ENCODE results near the gene COMMD1. TPM values are rescaled to one million over a fixed set of nuclear protein-coding genes. Genes with fewer than 3 reads are reported as not detected.
A peak's percentile ranks its signal among the peaks of the same experiment; 100 is the strongest.
"Not testable (repeated sequence)": the region's sequence is repeated elsewhere in the genome, so short reads cannot be mapped to it uniquely, and the experiment has no call there.

COMMD1 gene
- total RNA-seq, 1 donor from 2014 or later = 31.4 TPM

DNA sequence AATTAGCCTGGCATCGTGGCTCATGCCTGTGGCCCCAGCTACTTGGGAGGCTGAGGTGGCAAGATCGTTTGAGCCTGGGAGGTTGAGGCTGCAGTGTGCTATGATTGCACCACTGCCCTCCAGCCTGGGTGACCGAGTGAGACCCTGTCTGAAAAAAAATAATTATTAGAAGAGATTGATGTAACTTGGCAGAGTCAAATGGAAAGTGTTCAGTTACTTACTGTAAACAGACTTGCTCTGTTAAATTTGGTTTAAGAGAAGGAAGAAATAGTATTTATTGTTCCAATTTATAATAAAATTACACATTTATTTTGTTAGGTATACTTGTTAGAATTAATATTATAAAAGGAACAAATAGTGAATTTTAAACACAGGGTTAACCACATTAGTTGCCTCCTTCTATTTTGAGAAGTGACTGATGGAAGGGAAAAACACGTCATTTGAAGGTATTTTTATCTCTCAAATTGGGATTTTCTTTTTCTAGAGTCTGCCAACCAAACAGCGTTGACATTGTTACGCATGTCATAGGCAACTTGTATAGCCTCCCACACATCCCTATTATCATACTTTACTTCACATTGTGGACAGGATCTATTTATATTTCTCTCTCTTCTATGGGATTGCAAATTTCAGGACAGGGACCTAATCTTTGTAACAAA, 171.6 kb downstream of the COMMD1 start:
- ATAC-seq = no peak

DNA sequence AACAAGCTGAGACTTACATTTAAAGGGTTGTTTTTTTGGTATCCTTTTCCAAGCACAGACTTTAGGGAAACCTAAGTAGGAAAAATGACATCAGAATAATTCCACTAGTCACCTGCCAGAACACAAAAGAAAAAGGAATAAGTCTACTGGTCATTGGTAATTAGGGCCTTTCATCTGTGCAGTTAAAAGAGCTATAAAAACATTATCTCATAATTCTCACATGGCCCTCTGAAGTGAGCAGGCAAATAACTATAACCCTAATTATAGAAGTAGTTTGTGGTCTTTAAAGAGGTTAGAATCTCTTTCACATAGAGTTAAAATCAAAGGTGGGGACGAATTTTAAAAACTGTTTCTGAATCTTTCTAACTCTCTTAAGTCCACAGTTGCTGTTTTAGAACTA, 179.3 kb downstream of the COMMD1 start:
- no peak for ATAC-seq

DNA sequence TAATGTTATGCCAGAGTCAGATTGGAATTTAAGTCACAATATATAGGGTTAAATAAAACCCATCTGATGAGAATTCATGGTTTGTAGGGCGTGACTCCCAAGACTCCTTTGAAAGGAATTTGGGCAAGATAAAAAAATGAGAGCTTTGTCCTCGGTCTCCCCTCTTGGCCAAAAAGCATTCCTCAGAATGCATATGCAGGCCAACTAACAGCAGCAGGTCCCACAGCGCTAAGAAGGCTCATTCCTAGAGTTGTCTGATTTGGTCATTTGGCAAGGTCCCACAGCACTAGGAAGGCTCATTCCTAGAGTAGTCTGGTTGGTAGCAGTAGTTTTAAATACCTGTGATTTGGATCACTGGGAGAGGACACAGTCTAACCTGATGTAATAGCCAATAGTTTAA, 184.2 kb downstream of the COMMD1 start:
- ATAC-seq = no peak

DNA sequence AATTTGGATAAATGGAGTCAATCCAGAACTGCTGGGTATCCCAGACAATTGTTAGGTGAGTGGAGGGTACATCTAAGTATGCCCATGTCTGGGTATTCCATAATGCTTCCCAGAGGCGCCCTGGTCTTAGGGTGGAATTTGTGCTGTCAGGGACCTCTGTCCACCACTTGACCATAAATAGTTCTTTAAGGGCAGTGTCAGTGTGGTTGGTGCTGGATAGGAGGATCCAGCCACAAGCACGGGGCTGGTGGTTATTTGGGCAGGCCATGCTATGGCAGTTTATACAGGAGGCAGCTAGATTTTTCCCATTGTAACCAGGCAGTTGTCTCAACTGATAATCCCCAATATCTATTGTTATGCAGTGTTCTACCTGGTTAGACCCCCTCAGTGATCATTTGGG, 186.0 kb downstream of the COMMD1 start:
- no peak for ATAC-seq

DNA sequence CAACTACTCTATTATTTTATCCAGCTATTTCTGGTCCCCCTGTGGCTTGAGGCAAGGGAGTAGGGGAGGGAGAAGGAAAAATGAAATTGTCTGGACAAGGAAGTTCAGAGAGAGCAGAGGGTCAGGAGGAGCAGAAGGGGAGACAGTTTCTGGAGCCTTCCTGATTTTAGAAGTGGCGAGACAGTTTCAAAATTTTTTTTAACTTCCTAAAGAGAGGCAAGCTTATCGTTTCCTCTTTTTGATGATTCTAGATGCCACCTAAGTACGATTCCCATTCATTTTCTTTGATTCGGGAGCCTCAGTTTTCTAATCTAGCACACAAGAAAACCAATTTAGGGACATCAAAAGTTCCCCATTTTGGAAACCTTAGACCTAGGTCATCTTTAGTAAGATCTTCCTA, 193.6 kb downstream of the COMMD1 start:
- ATAC-seq = no peak

DNA sequence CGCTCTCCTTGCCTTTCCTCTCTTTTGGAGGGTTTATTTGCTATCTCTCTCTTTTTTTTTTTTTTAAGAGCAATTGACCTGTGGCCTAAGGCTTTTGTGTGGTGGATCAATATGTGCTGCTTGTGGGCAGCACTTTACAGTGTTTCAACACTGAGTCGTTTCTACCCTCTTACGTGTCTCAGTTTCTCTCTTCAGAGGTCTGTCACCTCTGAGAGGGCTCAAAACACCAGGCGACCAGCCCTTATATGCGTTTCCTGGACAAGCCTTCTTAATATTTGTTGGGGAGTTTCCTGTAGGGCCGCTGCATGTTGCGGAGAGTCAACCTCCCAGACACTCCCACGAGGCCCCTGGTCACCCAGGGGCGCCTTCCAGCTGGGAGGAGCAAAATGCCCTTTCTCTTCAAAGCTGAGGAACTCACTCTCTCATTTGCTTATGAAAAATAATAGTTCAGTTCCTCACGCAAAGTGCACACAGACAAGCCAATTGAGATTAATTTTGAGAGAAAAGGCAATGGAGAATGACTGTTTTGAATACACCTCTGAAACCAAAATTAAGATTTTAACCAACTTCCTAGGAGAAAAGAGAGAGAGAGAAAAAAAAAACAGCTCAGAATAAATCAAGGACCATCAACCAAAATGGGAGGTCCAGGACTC, 194.2 kb downstream of the COMMD1 start:
- no peak for ATAC-seq

DNA sequence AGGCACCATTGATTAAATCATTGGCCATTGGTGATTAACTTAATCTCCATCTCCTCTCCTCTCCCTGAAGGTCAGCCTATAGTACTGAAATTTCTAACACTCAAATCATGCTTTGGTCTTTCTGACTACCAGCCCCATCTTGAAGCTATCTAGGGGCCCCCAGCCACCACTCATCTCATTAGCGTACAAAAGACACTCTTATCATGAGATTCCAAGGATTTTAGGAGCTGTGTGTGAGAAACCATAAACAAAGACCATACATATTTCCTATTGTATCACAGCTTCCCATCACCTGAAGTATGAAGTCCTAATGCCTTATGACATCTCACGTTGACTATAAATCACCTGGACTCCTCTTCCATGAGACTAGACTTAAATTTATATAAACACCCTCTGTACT, 196.4 kb downstream of the COMMD1 start:
- ATAC-seq = no peak

DNA sequence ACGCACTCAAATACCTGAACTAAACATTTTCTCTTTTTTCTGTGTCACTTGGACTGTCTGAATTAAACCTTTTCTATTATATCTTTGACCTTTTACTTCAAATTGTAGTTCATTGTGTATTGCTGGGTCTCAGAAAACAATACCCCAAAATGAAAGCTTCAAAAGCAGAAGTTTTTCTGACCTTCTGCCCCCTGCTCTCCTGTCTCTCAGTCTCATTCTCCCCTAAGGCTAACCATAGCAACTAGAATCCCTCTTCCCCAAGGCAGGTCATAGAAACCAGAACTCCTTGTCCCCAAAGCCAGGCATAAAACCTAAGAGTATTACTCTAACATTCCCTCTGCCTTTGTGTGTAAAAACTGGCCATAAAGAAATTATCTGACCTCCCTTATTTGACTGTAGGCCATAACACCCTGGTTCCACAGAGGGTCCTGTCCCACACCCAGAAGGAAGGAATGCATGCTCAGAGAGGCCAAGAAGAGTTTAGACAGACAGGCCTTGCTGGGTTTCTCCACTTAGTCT, 197.0 kb downstream of the COMMD1 start:
- ATAC-seq = no peak

DNA sequence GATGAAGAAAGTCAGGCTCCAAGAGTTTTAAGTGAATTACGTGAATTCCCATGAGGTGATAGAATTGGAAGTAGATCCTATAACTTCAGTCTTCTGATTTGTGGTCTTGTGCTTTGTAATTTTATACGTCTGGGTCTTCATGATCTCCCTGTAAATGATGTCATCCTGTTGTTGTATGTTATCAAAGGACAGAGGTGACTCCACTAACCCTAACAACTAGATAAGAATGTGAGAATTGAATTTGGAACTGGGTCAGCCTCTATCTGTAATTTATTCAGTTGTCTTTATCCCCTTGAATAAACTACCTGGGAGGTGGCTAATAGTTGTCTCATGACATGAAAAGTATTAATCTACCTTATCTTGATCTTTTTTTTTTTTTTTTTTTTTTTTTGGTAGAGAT, 204.1 kb downstream of the COMMD1 start:
- no peak for ATAC-seq

DNA sequence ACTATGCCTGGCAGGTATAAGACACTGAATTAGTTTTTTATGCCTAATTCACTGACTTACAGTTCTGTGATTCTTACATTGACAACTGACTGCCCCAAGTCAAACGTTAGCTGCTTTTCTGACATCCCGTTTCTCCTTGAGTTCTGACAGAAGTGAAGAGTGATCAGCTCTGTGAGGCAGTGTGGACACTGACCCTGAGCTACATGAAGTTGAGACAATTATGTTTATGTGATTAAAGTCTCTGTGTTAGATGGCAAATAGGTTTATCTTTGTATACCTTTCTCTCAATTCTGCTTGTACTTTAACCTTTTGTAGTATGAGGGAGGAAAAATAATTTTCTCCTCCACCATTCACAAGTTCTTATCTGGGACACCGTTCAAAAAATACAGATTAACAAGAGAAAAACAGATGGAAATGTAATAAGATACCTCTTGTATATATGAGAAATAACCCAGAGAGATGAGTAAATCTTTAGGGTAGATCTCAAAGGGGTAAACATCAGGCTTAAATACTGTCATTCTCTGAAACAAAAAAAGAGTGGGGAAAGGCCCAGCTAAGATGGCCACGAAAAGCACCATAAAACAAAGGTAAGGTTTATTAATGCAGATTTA, 205.0 kb downstream of the COMMD1 start:
- no peak for ATAC-seq

DNA sequence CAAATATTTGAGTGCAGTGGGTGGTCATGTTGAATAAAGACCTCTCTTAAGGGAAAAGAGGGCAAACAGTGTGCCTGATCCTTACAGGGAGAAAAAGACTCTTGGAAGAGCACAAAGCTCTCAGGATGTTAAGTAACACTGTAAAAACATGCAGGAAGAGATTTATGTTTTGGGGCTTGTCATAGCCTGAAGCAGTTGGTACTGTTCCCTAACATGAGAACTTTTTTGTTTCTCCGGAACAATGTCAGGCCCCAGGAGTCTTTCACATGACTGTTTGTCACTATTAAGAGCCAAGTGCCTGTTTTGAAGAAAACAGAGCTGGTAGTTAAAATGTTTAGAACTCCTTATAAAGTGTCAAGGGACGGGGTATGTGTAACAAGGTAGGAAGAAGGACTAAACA, 206.7 kb downstream of the COMMD1 start:
- peak; percentile 33 for ATAC-seq

DNA sequence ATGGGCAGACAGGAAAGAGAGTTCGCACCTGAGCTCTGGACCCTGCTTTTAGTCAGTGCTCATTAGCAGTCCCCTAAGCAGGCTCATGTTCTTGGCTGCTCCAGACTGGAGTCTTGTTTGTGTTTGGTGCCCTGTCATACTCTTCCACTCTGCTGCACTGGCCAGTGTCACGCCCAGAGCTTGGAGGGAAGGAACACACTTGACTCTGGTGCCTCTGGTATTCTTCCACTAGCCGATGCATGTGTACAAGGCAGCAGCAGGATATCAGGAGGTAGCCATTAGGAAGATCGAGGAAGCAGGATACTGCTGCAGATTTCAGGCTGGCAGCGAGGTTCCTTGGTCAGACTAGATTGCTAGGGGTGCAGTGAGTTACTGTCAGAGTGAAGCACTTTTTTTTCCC, 209.1 kb downstream of the COMMD1 start:
- no peak for ATAC-seq

DNA sequence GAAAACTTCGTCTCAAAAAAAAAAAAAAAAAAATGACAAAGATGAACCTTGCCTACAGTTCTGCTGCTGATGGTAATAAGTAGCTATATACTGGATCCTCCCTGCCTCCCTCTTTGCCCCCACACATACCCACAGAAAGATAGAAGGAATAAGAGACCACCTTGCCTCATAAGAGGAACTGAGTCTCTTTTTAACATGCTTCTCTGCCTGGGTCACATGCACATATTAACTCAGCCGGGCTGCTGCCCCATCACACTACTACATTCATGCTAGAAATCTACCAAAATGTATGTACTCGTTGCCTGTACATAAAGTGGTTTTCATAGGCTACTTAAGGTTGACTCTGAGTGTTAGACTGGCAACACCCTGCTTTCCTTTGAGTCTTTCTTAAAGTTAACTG, 211.5 kb downstream of the COMMD1 start:
- ATAC-seq = no peak

DNA sequence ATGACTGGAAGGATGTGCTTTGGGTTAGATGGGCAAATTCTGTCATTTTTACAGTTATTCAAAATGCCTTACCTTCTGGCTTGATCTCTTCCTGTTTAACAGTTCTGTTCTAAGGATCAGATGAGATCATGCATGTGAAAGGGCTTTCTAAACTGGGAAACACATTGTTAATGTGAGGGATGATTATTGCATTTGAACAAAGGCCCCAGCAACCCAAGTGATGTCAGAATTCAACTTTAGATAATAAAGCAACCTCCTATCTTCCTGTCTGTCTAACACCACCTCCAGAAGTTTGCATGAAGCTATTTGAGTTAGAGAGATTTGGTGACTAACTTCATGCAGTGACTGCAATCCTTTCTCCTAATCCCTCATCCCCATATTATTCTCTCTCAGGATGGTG, 212.7 kb downstream of the COMMD1 start:
- ATAC-seq = no peak

DNA sequence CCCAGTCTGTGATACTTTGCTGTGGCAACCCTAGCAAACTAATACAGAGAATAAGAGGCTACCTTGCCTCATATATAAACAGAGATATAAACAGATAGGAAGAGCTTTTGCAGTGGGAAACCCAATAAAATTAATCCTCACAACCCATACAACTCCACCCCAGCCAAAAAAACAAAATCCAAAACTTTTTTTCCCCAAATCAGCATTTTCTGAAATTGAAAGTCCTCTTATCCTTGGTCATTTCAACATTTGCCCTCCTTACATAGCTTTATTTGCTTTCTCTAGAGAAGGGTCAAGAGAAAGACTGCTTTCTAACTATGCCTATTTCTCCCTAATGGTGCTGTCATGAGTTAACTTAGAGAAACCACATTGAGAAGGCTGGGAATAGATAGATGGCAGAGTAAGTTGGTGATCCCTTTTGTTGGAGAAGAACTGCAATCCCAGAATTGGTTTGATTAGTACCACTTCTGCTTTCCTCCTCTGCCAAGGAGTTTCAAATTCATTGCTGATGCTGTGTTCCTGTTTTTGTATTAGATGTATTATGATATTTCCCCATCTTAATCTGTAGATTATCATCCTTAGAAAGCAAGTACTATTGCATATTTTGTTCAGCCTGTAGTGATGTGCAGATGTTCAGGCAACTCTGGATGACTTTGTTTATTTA, 214.0 kb downstream of the COMMD1 start:
- ATAC-seq = no peak

DNA sequence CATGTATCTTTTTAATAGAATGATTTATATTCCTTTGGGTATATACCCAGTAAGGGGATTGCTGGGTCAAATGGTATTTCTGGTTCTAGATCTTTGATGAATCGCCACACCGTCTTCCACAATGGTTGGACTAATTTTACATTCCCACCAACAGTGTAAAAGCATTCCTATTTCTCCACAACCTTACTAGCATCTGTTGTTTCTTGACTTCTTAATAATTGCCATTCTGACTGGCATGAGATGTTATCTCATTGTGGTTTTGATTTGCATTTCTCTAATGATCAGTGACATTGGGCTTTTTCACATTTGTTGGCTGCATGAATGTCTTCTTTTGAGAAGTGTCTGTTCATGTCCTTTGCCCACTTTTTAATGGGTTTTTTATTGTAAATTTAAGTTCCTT, 220.8 kb downstream of the COMMD1 start:
- not testable (repeated sequence) for ATAC-seq

DNA sequence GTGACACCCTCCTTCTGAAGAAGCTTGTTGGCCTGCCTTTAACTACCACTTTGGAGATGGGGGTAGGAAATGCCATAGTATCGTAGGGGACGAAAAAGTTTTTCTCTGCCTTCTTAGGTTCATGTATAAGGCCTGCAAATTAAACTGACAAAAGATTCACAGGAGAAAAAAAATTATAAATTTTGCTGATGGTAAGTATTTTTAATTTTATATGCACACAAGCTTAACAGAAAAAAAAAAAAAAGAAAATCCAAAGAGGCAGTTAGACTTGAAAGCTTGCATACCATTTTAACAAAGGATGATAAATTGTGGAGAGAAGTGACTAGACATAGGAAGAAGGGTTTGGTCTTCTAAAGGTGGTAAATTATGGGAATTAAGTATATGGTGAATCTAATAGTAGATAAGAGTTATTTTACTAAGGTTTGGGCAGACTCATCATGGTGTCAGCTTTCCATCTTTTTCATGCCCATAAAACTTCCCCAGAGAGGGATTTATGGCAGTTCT, 227.9 kb downstream of the COMMD1 start:
- ATAC-seq = no peak

DNA sequence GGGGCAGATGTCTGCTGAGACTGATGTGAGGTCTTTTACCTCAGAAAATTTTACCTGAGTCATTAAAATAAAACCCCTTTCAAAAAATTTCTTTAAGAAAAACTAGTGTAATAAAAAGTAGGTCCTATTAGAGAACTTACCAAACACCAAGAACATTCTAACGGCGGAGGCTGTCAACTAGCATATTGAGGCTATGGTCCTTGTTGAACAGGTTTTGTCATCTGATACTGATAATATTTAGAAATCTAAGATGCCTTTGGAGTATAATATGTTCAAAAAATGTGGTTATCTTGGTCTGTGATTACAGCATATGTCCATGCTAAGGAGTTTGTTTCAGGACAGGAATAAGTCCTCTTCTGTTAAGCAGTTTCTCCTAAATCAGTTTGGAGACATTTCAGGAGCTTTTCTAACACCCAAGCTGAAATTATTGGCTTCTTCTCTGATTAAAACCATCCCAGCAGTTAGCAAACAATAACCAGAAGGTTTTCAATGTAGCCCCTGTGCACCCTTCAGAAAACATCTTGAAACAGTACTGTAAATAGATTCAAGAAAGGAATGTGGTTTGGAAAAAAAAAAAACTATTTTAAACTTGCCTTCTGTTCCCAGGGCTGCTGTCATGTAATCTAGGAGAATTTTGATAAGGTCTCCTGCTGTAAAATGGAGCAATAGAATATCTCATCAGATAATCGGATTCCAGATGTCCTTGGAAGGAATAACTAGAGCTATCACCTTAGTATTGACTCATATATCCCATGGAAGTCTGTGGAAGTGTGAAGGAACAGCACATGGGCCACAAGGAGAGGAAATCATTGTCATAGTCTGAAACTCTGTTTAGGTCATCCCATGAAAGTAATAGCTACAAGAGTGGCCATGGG, 231.7 kb downstream of the COMMD1 start:
- ATAC-seq = no peak

DNA sequence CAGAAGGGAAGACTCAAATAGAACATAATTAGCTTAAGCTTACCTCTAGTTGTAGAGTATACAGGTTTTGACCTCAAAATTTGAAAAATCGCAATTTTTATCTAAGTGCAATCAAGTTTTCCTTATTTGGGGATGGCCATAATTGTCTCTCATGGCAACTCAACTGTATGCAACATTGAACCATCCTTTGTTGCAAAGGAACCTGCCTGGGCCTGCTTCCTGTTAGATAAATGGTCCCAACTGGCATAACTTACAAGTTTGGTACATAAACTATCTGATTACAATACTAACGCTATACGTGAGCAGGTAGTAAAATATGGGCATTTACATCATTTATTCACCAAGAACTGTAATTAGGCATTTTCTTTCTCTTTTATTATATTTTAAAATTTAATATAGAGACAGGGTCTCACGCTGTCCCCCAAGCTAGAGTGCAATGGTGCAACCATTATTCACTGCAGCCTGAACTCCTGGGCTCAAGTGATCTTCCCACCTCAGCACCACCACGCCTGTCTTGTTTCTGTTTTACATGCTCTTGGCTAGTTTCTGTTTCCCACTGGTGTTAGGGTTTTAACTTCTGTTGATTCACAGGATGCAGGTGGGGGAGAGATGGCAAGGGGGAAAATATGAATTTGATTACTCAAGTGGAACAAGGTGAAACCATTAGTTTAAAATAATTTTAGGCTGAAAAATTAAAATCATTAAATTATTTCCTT, 235.1 kb downstream of the COMMD1 start:
- no peak for ATAC-seq

DNA sequence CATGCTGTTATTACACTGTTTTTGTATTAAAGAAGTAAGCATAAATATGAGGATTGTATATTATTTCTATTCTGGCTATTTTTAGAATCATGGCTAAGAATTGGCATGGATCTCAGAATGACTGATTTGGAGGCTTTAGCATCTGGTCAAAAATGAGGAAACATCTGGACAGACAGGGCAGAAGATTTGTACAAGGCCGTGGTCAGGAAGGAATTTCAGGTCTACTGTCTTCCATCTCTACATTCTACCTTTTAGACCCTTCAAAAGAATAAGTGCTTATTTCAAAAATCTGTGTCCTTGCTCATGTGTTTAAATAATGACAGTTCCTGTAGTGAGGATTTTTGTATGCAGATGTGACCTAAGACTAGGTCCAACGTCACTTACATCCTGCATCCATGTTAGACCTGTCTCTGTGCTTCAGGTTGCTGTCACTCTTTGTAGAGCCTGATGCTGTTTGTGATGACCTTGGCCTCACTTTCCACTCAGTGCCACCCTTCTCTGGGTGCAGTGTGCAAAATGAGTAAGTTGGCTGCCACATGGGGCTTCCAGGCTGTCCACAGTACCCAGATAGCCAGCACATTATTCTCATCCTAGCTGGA, 235.8 kb downstream of the COMMD1 start:
- ATAC-seq = no peak

DNA sequence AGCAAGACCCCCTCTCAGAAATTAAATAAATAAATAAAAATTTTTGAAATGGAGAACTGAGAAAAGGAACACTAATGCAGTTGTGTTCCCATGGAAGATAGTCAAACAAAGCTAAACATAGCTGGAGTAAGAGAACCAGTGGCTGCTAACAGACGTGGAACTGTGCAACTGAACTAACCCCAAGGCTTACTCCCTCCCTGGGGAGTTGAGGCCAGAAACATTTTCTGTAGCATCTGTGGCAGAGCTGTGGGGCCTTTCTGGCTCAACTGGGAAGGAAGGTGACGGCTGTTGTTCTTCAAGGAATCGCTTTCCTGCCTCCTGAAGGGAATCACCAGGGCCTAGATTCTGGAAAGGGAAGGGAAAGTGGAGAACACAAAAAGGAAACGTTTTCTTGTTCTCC, 236.6 kb downstream of the COMMD1 start:
- ATAC-seq = no peak
